HEK293 (cell line): Measurements from ENCODE around the gene ANO2.

Experiments used
- CTCF ChIA-PET: fragments of 350-600 bp; formaldehyde crosslinking; extraction: SDS; loops from one replicate; lab custom pipeline; 2021; ENCODE audit warnings: antibody characterized with exemption; lab: Yijun Ruan, JAX
- POLR2A ChIA-PET: fragments of 300-600 bp; formaldehyde crosslinking; extraction: SDS; loops from one replicate; lab custom pipeline; 2020; ENCODE audit warnings: antibody characterized with exemption, inconsistent platforms; lab: Yijun Ruan, JAX
- H3K27ac ChIP-seq: fragments of 200-500 bp; sonication (Bioruptor generic); 2 replicates; pipeline ENCODE4 v1.5.1; 2014; ENCODE audit warnings: low read depth, low read length, control low read depth, inconsistent platforms; ENCODE audit errors: extremely low read depth
- H3K36me3 ChIP-seq, 2 experiments: fragments of 200-500 bp in 1 of 2; sonication (Bioruptor generic) in 1 of 2; 1 replicate in 1 of 2; 2 replicates in 1 of 2; pipeline ENCODE4 v1.5.1; 2014 to 2017; ENCODE audit warnings: inconsistent platforms in 2 of 2, low read length in 2 of 2; ENCODE audit not compliant: control insufficient read depth in 2 of 2, insufficient read depth in 1 of 2
- H3K4me1 ChIP-seq: fragments of 200-500 bp; sonication (Bioruptor generic); 2 replicates; pipeline ENCODE4 v1.5.1; 2014; ENCODE audit warnings: mild to moderate bottlenecking, low read length, inconsistent platforms; ENCODE audit not compliant: control insufficient read depth, insufficient read depth
- H3K4me3 ChIP-seq: 2 replicates; pipeline ENCODE4 v1.5.1; 2011; ENCODE audit warnings: low read depth, mild to moderate bottlenecking, control low read depth, low read length, moderate library complexity
- H3K9me3 ChIP-seq: fragments of 200-500 bp; sonication (Bioruptor generic); 2 replicates; pipeline ENCODE4 v1.5.1; 2014; ENCODE audit warnings: low read depth, low read length, inconsistent platforms; ENCODE audit not compliant: control insufficient read depth, insufficient read depth
- GLIS1 ChIP-seq: fragments of 450-650 bp; formaldehyde crosslinking; IDR thresholded peaks from 2 replicates; pipeline ENCODE4 v1.5.1; 2016; ENCODE audit warnings: missing biosample characterization, missing genetic modification characterization
- HOXC10 ChIP-seq: sonication (generic); formaldehyde crosslinking; IDR thresholded peaks from 2 replicates; pipeline ENCODE4 v1.8.1; 2023; ENCODE audit warnings: mild to moderate bottlenecking, missing genetic modification reagents
- KLF1 ChIP-seq: fragments of 450-650 bp; formaldehyde crosslinking; IDR thresholded peaks from 2 replicates; pipeline ENCODE4 v1.5.1; 2016; ENCODE audit warnings: missing biosample characterization, missing genetic modification characterization
- KLF7 ChIP-seq: fragments of 450-650 bp; formaldehyde crosslinking; IDR thresholded peaks from 2 replicates; pipeline ENCODE4 v1.5.1; 2016; ENCODE audit warnings: missing biosample characterization, missing genetic modification characterization, borderline replicate concordance
- SALL2 ChIP-seq: fragments of 450-650 bp; formaldehyde crosslinking; IDR thresholded peaks from 2 replicates; pipeline ENCODE4 v1.5.0; 2017; ENCODE audit warnings: missing biosample characterization, mild to moderate bottlenecking, missing genetic modification characterization, borderline replicate concordance
- SCRT1 ChIP-seq: fragments of 450-650 bp; formaldehyde crosslinking; IDR thresholded peaks from 2 replicates; pipeline ENCODE4 v1.5.1; 2016; ENCODE audit warnings: missing biosample characterization, missing genetic modification characterization, borderline replicate concordance
- ZBTB49 ChIP-seq: fragments of 450-650 bp; formaldehyde crosslinking; IDR thresholded peaks from 2 replicates; pipeline ENCODE4 v1.5.1; 2016; ENCODE audit warnings: missing biosample characterization, missing genetic modification characterization, low read depth
- ZNF214 ChIP-seq: fragments of 450-650 bp; formaldehyde crosslinking; IDR thresholded peaks from 2 replicates; pipeline ENCODE4 v1.5.1; 2017; ENCODE audit warnings: missing biosample characterization, mild to moderate bottlenecking, missing genetic modification characterization, borderline replicate concordance
- ZNF221 ChIP-seq: fragments of 450-650 bp; formaldehyde crosslinking; IDR thresholded peaks from 2 replicates; pipeline ENCODE4 v1.5.1; 2017; ENCODE audit warnings: missing biosample characterization, missing genetic modification characterization, borderline replicate concordance
- ZNF24 ChIP-seq: fragments of 450-650 bp; formaldehyde crosslinking; IDR thresholded peaks from 2 replicates; pipeline ENCODE4 v1.5.1; 2016; ENCODE audit warnings: missing biosample characterization, missing genetic modification characterization
- ZNF362 ChIP-seq: fragments of 450-650 bp; formaldehyde crosslinking; IDR thresholded peaks from 2 replicates; pipeline ENCODE4 v1.5.1; 2016; ENCODE audit warnings: missing biosample characterization, missing genetic modification characterization
- ZNF366 ChIP-seq: fragments of 450-650 bp; formaldehyde crosslinking; conservative IDR thresholded peaks from 2 replicates; pipeline ENCODE4 v1.5.1; 2016; ENCODE audit warnings: missing biosample characterization, missing genetic modification characterization
- ZNF416 ChIP-seq: fragments of 450-650 bp; formaldehyde crosslinking; IDR thresholded peaks from 2 replicates; pipeline ENCODE4 v1.5.1; 2016; ENCODE audit warnings: missing biosample characterization, missing genetic modification characterization
- ZNF433 ChIP-seq: fragments of 450-650 bp; formaldehyde crosslinking; IDR thresholded peaks from 2 replicates; pipeline ENCODE4 v1.5.1; 2016; ENCODE audit warnings: missing biosample characterization, missing genetic modification characterization, low read depth
- ZNF530 ChIP-seq: fragments of 450-650 bp; formaldehyde crosslinking; IDR thresholded peaks from 2 replicates; pipeline ENCODE4 v1.5.1; 2016; ENCODE audit warnings: low read depth, missing biosample characterization, missing genetic modification characterization
- ZNF558 ChIP-seq: fragments of 450-650 bp; formaldehyde crosslinking; IDR thresholded peaks from 2 replicates; pipeline ENCODE4 v1.5.1; 2016; ENCODE audit warnings: missing biosample characterization, missing genetic modification characterization
- ZNF596 ChIP-seq: fragments of 450-650 bp; IDR thresholded peaks from 2 replicates; pipeline ENCODE4 v1.5.0; 2018; ENCODE audit warnings: missing biosample characterization, mild to moderate bottlenecking, missing genetic modification characterization, moderate library complexity
- ZNF654 ChIP-seq: fragments of 450-650 bp; formaldehyde crosslinking; IDR thresholded peaks from 2 replicates; pipeline ENCODE4 v1.5.1; 2016; ENCODE audit warnings: low read depth, missing biosample characterization, missing genetic modification characterization
- ZNF692 ChIP-seq: fragments of 450-650 bp; formaldehyde crosslinking; IDR thresholded peaks from 2 replicates; pipeline ENCODE4 v1.5.1; 2016; ENCODE audit warnings: missing biosample characterization, missing genetic modification characterization
- ZNF704 ChIP-seq: fragments of 450-650 bp; formaldehyde crosslinking; IDR thresholded peaks from 2 replicates; pipeline ENCODE4 v1.5.1; 2016; ENCODE audit warnings: missing biosample characterization, missing genetic modification characterization
- TF ChIP-seq, protein P1 (sequence below): fragments of 450-650 bp; formaldehyde crosslinking; optimal IDR thresholded peaks from 2 replicates; pipeline ENCODE3; 2016; ENCODE audit warnings: missing biosample characterization, mild to moderate bottlenecking, missing genetic modification characterization
- TF ChIP-seq, protein P2 (sequence below): fragments of 450-650 bp; formaldehyde crosslinking; IDR thresholded peaks from 2 replicates; pipeline ENCODE4 v1.5.1; 2016; ENCODE audit warnings: missing biosample characterization, missing genetic modification characterization, low read depth

ANO2 gene

DNA sequence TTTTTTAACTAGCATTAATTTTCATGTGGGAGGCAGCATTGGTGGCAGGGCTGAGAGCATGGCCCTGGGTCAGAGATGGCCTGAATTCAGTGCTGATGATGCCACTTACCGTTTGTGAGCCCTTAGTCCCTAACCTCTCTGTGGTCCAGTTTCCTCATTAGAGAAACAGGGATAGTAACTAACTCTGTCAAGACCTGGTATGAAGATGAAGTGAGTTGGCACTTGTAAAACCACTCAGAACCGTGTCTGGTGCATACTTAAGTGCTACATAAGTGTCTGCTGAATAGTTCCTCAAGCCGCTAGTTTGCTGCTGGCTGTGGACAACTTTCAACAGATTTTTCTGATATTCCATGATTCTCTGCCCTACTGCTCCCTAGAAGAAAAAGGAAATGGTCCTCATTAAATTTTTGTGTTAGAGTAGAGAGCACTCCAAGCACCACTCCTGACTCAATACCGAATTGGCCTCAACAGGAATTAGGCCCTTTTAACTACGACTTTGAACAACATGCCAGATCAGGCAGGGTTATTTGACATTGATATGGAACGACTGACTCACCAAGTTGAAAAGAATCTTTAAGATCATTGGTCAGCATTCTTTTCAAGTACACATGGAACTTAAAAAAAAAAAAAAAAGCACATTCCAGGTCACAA lies 250.2 kb downstream of the ANO2 start (continued):
- TF ChIP-seq, protein P1, sequence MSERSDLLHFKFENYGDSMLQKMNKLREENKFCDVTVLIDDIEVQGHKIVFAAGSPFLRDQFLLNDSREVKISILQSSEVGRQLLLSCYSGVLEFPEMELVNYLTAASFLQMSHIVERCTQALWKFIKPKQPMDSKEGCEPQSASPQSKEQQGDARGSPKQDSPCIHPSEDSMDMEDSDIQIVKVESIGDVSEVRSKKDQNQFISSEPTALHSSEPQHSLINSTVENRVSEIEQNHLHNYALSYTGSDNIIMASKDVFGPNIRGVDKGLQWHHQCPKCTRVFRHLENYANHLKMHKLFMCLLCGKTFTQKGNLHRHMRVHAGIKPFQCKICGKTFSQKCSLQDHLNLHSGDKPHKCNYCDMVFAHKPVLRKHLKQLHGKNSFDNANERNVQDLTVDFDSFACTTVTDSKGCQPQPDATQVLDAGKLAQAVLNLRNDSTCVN (tag by site-specific recombination): no peak
- TF ChIP-seq GLIS1 (no peak), KLF7 (tag by site-specific recombination) (no peak), ZNF214 (tag by site-specific recombination) (no peak), HOXC10 (CRISPR knock-in tag) (no peak), ZNF416 (tag by site-specific recombination) (no peak), ZNF654 (tag by site-specific recombination) (no peak), ZNF221 (tag by site-specific recombination) (no peak), SCRT1 (tag by site-specific recombination) (no peak), KLF1 (tag by site-specific recombination) (no peak)
- TF ChIP-seq, protein P2, sequence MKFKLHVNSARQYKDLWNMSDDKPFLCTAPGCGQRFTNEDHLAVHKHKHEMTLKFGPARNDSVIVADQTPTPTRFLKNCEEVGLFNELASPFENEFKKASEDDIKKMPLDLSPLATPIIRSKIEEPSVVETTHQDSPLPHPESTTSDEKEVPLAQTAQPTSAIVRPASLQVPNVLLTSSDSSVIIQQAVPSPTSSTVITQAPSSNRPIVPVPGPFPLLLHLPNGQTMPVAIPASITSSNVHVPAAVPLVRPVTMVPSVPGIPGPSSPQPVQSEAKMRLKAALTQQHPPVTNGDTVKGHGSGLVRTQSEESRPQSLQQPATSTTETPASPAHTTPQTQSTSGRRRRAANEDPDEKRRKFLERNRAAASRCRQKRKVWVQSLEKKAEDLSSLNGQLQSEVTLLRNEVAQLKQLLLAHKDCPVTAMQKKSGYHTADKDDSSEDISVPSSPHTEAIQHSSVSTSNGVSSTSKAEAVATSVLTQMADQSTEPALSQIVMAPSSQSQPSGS: no peak

DNA sequence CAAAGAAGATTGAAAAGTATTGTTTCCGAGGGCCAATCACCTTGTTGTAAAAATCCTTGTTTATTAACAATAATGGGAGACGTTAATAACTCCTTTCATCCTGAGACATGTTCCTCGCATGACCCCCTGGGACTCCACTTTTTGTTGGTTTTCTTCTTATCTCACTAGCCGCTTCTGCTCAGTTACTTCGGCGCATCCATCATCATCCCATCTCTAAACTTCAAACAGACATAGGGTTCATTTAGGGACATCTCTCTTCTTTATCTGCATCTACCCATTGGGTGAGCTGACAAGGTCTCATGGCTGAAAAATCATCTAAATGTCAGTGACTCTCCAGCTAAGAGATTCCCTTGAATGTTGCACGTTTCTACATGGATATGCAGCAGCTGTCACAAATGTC lies 252.2 kb downstream of the ANO2 start:
- ChIA-PET POLR2A (no interaction called here), CTCF (no interaction called here)
- TF ChIP-seq ZNF366 (tag by site-specific recombination) (no peak), ZNF596 (tag by site-specific recombination) (no peak), ZNF692 (tag by site-specific recombination) (no peak), ZNF433 (no peak), ZNF530 (tag by site-specific recombination) (no peak), ZNF704 (tag by site-specific recombination) (no peak), SALL2 (no peak), ZNF558 (tag by site-specific recombination) (no peak), ZBTB49 (tag by site-specific recombination) (no peak), ZNF24 (no peak), ZNF362 (no peak)
- no peak overlapping the region for H3K4me3 ChIP-seq
- H3K9me3 ChIP-seq: no peaks in the 10 kb centered on the region
- H3K36me3 ChIP-seq: no peaks in the 10 kb centered on the region
- H3K4me1 ChIP-seq: no peaks in the 10 kb centered on the region
- H3K27ac ChIP-seq: no peak overlapping the region
